Smooth muscle cell (in vitro differentiated cells): ENCODE results near the gene SLC24A3. TPM values are rescaled to one million over a fixed set of nuclear protein-coding genes. Genes with fewer than 3 reads are reported as not detected.

Experiments
- DNase-seq: peaks from one replicate; lab custom pipeline; 2025; ENCODE audit not compliant: unreplicated experiment; lab: John Stamatoyannopoulos, UW
- H2AFZ ChIP-seq: fragments of 200-600 bp; sonication (generic); 2 replicates; pipeline ENCODE4 v1.6.0; 2016; ENCODE audit warnings: antibody characterized with exemption, low read depth, mild to moderate bottlenecking
- H3F3A ChIP-seq: fragments of 200-600 bp; sonication (generic); 2 replicates; pipeline ENCODE4 v1.6.0; 2017; ENCODE audit warnings: antibody characterized with exemption, low read depth
- H3K27ac ChIP-seq: fragments of 200-600 bp; sonication (generic); 2 replicates; pipeline ENCODE4 v1.5.1; 2016; ENCODE audit warnings: low read depth, mild to moderate bottlenecking
- H3K27me3 ChIP-seq: fragments of 200-600 bp; sonication (generic); 2 replicates; pipeline ENCODE4 v1.6.1; 2016; ENCODE audit warnings: low read depth, mild to moderate bottlenecking
- H3K36me3 ChIP-seq: fragments of 200-600 bp; sonication (generic); 2 replicates; pipeline ENCODE4 v1.5.1; 2016; ENCODE audit warnings: low read depth
- H3K4me1 ChIP-seq: fragments of 200-600 bp; sonication (generic); 2 replicates; pipeline ENCODE4 v1.5.1; 2016; ENCODE audit warnings: low read depth
- H3K4me2 ChIP-seq: fragments of 200-600 bp; sonication (generic); 2 replicates; pipeline ENCODE4 v1.6.0; 2016; ENCODE audit warnings: mild to moderate bottlenecking
- H3K4me3 ChIP-seq: fragments of 200-600 bp; sonication (generic); 2 replicates; pipeline ENCODE4 v1.5.1; 2016; ENCODE audit warnings: mild to moderate bottlenecking
- H3K79me2 ChIP-seq: fragments of 200-600 bp; sonication (generic); 2 replicates; pipeline ENCODE4 v1.6.0; 2016; ENCODE audit warnings: low read depth, mild to moderate bottlenecking
- H3K9ac ChIP-seq: fragments of 200-600 bp; sonication (generic); 2 replicates; pipeline ENCODE4 v1.6.0; 2016; ENCODE audit warnings: low read depth
- H3K9me3 ChIP-seq: fragments of 200-600 bp; sonication (generic); replicated peaks from 2 replicates; pipeline ENCODE4 v1.5.1; 2016; ENCODE audit warnings: low read depth
- H4K20me1 ChIP-seq: fragments of 200-600 bp; sonication (generic); 2 replicates; pipeline ENCODE4 v1.6.0; 2016; ENCODE audit warnings: low read depth
- CTCF ChIP-seq: fragments of 200-600 bp; sonication (generic); IDR thresholded peaks from 2 replicates; pipeline ENCODE4 v1.5.1; 2017; ENCODE audit warnings: borderline replicate concordance, mild to moderate bottlenecking, antibody characterized with exemption; ENCODE audit not compliant: insufficient read depth, poor library complexity, severe bottlenecking
- WGBS: methylation state at CpG from one replicate; pipeline ENCODE4 v1.1.7; 2016; ENCODE audit warnings: low lambda C conversion rate; 5-methylcytosine and 5-hydroxymethylcytosine counted together
- polyA plus RNA-seq: library from polyadenylated mRNA; unstranded; fragments of >200 nt; fragmentation: Nextera tagmentation; extraction: Ambion mirVana; gene quantifications from 2 replicates; pipeline ENCODE4 v1.2.1, GENCODE V29; 2016
- total RNA-seq: library from RNA; depleted of rRNA; stranded (reverse); fragments of >200 nt; gene quantifications from 2 replicates; pipeline ENCODE4 v1.2.3, GENCODE V29; 2014

The SLC24A3 gene
- total and polyA plus RNA-seq, 2 experiments from 2014 or later: 2.5 to 3.2 TPM

GRCh38 chr20:19380211-19380610, 167.8 kb downstream of the SLC24A3 start:
- no peaks in the 10 kb centered on the region for H3F3A ChIP-seq
- no peak for TF ChIP-seq CTCF
- H4K20me1 ChIP-seq: no peaks in the 10 kb centered on the region
- H3K4me1 ChIP-seq: no peaks in the 10 kb centered on the region
- WGBS: 81% methylated on average over 6 of the region's 6 CpGs
- H3K4me3 ChIP-seq: no peak overlapping the region
- DNase-seq: no peak
- H2AFZ ChIP-seq: no peak overlapping the region
- H3K27ac ChIP-seq: no peak overlapping the region
- no peaks in the 10 kb centered on the region for H3K79me2 ChIP-seq
- no peaks in the 10 kb centered on the region for H3K9me3 ChIP-seq
- H3K4me2 ChIP-seq: no peak overlapping the region
- H3K27me3 ChIP-seq: no peaks in the 10 kb centered on the region
- no peak overlapping the region for H3K9ac ChIP-seq
- H3K36me3 ChIP-seq: no peaks in the 10 kb centered on the region

GRCh38 chr20:19381947-19382346, 169.5 kb downstream of the SLC24A3 start:
- no peaks in the 10 kb centered on the region for H3K79me2 ChIP-seq
- H3K9me3 ChIP-seq: no peaks in the 10 kb centered on the region
- H3F3A ChIP-seq: no peaks in the 10 kb centered on the region
- no peak overlapping the region for H3K27ac ChIP-seq
- no peak overlapping the region for H3K4me2 ChIP-seq
- no peak overlapping the region for H3K4me3 ChIP-seq
- WGBS: 82% methylated on average over 10 of the region's 10 CpGs
- no peaks in the 10 kb centered on the region for H4K20me1 ChIP-seq
- H3K4me1 ChIP-seq: peaks cover 2% of the 10 kb centered on the region
- no peak for TF ChIP-seq CTCF
- DNase-seq: no peak
- no peaks in the 10 kb centered on the region for H3K27me3 ChIP-seq
- no peaks in the 10 kb centered on the region for H3K36me3 ChIP-seq
- H3K9ac ChIP-seq: no peak overlapping the region
- H2AFZ ChIP-seq: no peak overlapping the region

GRCh38 chr20:19382386-19383340, 170.2 kb downstream of the SLC24A3 start:
- H3K27ac ChIP-seq: no peak overlapping the region
- H3K4me1 ChIP-seq: peaks cover 5% of the 10 kb centered on the region
- no peak overlapping the region for H2AFZ ChIP-seq
- WGBS: 76% methylated on average over 9 of the region's 9 CpGs
- no peaks in the 10 kb centered on the region for H3K79me2 ChIP-seq
- DNase-seq: no peak
- no peak for TF ChIP-seq CTCF
- H3K36me3 ChIP-seq: no peaks in the 10 kb centered on the region
- no peak overlapping the region for H3K4me2 ChIP-seq
- H3K27me3 ChIP-seq: no peaks in the 10 kb centered on the region
- no peak overlapping the region for H3K9ac ChIP-seq
- no peaks in the 10 kb centered on the region for H3K9me3 ChIP-seq
- no peak overlapping the region for H3K4me3 ChIP-seq
- no peaks in the 10 kb centered on the region for H4K20me1 ChIP-seq
- H3F3A ChIP-seq: no peaks in the 10 kb centered on the region

- Histone ChIP-seq H3K27me3 (no peaks in the 10 kb centered on the region), H2AFZ (no peak overlapping the region), H3K4me3 (no peak overlapping the region), H3K36me3 (no peaks in the 10 kb centered on the region), H4K20me1 (no peaks in the 10 kb centered on the region), H3F3A (no peaks in the 10 kb centered on the region), H3K9ac (no peak overlapping the region), H3K4me2 (no peak overlapping the region), H3K27ac (no peak overlapping the region), H3K4me1 (peaks cover 5% of the 10 kb centered on the region), H3K9me3 (no peaks in the 10 kb centered on the region), H3K79me2 (no peaks in the 10 kb centered on the region)
- no peak for TF ChIP-seq CTCF
- no peak for DNase-seq
These were observed 172.5 kb downstream of the SLC24A3 start for GRCh38 chr20:19384940-19385339.
